Measurements from ENCODE around the gene TNFRSF4.

The TNFRSF4 gene

DNA sequence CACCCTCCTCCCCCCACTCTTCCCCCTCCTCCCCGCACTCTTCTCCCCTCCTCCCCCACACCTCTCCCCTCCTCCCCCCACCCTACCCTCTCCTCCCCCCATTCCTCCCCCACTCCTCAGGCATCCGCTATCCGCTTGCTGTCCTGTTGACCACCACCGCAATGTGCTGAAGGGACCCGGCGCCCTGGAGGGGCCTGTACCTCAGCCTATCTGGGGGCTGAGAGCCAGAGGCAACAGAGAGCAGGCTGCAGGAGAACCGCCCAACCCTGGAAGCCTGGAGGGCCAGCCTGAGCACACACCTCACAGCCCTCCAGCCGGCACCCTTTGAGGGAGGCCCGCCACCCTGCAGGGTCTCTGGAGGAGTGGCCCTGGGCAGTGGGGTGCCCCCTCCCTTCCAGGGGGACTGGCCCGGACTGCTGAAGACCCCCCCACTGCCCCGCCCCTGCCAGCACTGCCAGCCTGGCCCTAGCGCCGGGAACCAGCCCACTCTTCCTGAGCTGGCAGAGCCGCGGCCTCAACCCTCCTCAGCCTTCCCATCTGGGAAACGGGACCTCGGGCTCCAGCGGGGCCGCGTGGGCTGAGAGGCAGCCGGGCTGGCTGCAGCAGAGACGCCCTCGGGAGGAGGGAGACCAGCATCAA, 31.3 kb upstream of the TNFRSF4 start:
- DNase-seq (ENCODE audit: low read depth, low spot score), result no peak

DNA sequence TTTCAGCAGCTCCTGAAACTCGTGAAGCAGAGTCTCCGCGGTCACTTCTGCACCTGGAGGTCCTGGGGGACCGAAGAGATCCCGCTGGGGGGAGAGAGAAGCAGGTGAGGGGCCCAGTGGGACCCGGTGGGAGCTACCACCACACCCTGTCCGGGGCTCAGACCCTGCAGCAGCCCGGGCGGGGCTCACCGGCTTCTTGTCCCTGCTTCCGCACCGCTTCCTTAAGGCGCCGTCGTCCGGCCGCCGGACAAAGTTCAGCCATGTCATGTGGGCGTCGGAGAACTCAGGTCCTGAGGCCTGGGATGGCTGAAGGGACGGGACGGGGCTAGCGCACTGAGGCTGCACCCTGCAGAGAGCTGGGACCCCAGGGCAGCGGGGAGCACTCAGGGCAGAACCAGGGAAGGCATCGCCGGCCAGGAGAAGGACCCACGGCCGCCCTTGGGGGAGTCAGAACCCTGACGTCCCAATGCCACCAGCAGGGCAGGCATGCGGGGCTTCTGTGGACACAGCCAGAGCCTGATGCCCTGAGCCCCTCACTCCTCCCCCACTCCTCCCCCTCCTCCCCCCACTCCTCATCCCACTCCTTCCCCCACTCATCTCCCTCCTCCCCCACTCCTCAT, 30.3 kb upstream of the TNFRSF4 start:
- no peak for DNase-seq (ENCODE audit: low read depth, low spot score)

DNA sequence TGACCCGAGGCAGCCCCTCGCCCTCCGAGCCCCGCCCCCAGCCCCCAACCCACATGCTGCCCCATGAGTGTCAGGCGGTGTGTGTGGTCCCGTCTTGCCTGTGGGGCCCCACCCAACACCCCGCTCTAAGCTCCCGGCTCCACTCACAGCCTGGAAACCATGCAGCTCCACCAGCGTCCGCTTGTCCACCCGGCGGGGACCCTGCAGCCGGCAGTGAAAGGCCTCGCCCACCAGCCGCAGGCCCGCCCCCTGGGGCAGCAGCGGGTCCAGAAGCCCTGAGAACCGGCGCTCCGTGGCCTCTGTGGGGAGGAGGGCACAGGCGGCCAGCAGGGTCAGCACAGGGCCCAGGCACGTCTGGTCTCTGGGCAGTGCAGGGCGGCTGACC, 29.8 kb upstream of the TNFRSF4 start:
- no peak for DNase-seq (ENCODE audit: low read depth, low spot score)

DNA sequence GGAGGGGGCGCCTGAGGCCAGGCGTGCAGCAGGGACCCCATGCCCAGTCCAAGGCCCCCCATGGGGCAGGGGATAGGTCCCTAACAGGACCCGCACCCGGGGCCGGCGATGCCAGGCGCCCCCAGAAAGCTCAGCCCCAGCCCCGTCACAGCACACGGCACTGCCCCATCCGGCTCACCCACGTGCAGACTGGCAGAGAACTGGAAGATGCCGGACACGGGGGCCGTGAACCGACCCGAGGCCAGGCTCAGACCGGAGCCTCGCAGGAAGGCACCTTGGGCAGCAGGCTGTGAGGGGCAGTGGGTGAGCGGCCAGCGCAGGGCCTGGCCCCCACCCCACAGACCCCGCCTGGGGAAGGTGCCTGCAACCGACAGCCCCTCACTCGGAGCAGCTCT, 29.3 kb upstream of the TNFRSF4 start:
- DNase-seq (ENCODE audit: low read depth, low spot score), result no peak

DNA sequence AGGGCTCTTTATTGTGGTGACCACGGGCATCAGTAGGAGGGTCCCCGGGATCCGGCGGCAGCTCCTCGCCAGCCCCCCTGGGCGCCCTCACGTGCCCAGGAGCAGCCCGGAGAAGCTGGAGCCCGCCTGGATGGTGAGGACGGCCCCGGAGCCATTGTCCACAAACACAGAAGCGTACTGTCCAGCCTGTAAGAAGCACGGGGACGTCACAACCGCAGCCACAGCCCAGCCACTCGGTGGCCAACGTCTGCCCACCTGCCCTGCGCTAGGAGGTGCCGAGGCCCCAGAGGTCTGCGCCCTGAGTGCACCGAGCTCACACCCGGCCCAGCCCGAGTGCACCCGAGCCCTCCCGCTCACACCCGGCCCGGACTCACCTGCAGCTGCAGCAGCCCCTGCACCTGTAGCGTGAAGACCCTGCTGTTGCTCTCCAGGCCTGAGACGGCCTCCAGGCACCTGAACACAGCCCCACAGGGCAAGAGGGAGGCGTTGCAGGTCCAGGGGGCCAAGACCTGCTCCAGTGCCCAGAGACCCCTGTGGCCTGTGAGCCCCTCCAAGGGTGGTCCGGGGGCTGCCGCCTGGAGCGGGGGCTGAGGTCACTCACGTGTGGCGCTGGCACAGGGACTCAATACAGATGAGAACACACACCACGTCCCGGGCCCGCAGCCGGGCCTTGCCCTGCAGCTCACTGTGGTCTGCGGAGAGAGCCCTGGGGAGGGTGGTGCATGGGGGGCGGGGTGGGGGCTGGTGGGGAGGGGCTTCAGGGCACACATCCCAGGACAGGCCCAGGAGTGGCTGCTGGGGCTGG, 28.7 kb upstream of the TNFRSF4 start:
- no peak for DNase-seq (ENCODE audit: low read depth, low spot score)

DNA sequence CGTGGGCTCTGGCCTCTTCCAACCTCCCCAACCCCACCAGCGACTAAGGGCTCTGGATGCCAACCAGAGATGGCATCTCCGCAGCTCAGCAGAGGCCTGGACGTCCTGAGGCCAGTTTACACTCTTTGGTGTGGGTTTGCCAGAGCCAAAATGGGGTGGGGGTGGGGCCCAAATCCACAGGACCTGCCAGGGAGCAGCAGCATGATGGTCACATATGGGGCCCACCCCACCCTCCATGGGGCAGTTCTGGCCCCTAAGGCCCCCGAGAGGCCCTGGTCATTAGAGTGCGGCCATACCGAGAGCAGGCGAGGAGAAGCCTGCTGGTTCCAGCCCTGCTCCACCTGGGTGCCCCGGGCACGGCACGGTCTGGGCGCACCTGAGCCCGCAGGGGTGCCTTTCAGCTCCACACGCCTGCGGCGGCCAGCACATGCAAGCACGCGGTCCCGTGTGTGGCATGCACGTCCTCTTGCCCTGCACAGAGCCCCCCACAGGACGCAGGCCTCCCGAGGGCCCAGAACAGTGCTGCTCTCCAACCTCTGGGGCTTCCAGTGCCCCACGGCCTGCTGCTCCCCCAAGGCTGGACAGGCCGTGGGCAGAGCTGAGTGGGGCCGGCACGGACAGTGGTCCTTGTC, 27.8 kb upstream of the TNFRSF4 start:
- no peak for DNase-seq (ENCODE audit: low read depth, low spot score)

DNA sequence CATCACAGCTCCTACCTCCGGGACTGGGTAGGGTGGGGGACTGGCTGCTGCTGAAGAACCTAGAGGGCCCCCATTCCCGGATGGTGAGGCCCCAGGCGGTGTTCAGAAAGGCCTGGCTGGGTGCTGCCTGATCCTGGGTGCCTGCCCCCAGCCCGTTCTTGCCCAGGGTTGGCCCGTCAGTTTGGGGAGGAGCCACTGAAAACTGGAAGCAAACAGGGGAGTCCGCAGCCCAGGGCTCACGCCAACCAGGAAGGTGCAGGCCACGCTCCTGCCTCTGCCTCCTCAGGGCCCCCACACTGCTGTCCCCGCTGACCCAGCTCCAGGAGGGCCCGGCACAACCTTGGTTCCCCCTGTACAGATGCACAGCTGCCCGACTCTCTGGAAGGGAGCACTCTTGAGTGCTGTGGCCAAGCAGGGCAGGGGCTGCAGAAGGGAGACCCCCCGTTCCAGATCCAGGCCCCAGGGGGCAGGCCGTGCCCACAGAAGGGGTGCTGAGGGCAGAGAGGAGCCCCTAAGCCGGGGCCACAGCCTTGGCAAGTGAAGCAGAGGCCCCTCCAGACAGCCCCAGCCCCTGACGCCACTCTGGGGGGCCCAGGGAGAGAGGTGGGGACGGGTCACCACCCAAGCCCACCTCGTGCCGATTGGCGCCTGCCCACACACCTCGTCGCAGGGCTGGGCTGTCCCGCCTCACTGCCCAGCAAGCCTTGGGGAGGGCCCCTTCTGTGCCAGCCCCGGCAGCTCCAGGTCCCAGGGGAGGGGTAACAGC, 27.1 kb upstream of the TNFRSF4 start:
- no peak for DNase-seq (ENCODE audit: low read depth, low spot score)

DNA sequence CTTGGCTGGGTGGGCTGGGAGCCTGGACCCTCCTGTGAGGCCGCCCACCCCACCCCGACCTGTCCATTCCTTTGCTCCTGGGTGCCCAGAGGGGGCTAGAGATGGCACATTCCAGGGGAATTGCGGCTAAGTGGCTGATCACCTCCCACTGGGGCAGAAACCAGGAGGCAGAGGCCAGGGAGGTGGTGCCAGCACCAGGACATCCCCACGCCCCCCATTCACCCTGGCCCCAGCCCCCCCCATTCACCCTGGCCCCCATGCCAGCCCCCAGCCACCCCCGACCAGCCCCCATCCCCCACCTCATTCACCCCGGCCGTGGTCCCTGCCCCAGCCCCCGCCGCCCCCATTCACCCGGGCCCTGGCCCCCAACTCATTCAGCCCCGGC, 26.4 kb upstream of the TNFRSF4 start:
- DNase-seq (ENCODE audit: low read depth, low spot score), result no peak

DNA sequence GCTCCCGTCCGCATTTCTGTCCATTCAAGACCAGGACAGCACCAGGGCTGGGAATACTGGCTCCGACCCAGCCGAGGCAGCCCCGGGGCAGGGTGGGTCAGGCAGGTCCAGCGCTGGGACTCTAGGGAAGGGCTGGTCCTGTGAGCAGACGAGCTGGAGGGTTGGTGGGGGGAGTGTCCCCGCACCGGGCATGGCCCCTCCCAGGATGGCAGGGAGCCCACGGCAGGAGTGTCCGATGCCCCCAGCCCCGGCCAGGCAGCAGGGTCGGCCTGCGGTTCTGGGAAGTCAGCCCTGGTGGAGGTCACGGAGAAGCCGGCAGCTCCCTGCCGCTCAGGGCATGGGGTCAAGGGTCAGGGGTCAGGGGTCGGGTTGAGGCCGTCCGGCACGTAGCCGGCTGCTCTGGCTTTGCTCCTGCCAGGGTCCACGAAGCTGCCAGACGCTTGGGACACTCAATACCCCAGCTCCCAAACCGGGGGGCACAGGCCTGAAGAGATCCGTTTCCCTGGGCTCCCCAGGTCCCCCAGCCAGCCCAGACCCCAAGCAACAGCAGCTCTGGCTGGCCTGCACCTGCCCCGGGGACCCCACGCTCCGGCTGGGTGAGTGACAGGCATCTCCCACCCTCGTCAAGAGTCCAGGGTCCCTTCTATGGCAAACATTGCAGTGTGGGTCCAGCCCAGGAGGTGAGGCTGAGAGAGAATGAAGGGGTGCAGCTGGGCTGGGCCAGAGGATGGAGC, 25.8 kb upstream of the TNFRSF4 start:
- no peak for DNase-seq (ENCODE audit: low read depth, low spot score)

DNA sequence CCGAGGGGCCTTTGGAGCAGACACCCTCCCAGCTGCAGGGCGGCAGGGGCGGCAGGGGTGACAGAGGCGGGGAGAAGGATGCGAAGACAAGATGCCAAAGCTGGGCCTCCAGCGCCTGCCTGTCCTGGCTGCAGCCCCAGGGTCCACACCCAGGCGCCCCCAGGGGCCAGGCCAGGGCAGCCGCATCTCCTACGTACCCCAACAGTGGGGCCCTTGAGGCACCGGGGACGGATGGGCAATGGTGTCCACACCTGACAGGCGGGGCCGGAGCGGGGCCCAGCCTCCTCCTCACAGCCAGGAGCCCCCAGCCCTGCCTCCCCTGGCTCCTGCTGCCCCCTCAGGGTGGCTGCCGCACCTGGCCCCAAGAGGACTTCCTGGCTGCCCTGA, 25.3 kb upstream of the TNFRSF4 start:
- no peak for DNase-seq (ENCODE audit: low read depth, low spot score)

DNA sequence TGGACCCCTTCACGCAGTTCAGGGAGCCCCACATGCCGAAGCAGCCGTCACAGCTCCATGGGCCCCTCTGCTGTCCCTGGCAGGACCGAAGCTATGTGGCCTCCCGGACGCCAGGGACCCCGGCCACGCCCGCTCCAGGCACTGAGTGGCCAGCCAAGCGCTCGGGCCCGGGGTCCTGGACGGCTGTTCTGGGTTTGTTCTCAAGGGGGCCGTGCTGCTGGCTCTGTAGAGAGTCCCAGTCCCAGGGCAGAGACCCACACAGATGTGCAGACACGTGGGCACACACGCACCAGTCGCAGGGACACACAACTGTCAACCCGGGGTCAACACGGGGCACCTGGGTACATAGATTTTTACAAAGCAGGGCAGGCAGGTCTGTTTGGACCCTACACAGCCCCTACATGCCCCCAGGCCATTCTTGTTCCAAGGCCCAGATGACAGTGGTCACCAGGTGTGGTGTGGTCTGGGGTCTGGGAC, 24.8 kb upstream of the TNFRSF4 start:
- DNase-seq (ENCODE audit: low read depth, low spot score), result no peak

DNA sequence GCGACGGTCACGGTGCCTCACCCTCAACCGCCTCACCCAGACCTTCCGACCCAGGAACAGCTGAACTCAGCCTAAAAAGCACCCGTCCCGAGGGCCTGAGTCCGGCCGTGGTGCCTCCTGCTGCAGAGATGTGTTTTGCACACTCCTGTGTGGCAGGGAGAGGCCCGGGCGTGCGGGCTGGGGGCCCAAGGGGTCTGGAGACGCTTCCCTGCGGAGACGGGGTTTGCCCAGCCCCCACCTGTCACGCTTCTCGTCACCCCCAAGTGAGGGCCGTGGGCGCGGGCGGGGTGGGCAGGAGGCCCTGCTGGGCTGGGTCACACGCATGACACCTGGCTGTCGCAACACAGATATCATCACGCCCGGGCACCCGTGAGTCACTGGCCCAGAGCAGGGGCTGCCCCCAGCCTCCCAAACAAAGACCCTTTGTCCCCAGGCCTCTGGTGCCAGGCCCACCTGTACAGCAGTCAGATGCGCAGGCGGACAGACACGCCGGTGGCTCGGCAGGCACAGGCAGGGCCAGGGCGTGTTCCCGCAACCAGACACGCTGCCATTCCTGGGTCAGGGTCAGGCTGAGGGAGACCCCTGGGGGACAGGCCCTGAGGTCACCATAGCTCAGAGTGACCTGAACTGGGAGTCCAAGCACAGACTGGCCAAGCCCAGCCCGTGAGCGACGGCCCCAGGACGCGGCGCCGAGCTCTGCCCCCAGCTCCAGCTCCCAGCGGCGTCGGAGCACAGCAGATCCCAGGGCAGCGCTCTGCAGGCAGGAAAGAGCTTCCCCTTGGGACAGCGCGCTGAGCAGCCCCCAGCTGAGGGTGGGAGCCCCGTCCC, 24.1 kb upstream of the TNFRSF4 start:
- DNase-seq (ENCODE audit: low read depth, low spot score), result no peak

DNA sequence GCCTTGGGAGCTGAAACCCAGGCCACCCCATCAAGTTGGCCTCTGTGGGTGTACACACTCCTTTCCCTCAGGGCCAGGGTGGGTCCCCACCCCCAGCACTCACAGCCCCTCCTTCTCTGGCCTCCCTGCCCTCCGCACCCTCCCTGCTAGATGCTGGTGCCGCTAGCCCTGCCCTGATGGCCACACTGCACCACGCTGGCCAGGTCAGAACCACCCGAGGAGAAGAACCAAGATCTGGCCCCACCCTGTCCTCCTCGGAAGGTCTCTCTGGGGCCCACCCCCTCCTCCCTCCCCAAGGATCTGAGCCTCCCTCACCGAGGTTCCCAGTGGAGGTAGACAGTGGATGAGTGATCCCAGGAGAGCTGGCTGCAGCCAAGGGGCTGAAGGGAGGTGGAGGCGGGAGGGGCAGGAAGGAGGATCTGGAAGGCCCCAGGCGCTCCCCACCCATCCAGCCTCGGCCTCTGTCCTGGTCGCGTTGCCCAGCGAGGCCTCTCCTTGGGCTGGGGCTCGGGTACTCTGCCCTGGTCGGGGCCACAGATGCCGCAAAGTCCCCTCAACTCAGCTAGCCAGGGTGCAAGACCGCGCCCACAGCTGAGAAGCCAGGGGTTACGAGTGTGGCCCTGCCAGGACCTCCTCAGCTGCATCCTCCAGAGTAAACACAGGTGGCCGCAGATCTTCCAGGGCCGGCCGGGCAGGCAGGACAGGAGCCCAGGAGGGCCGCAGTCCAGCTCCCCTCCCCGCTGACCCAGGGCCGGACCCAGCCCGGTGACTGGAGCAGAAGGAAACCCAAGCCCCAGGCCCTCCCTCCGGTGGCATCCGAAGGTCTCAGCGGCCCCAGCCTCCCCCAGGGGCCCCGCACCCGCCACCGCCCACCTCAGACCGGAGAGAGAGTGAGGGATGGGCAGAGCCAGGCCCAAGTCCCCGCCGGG, 23.3 kb upstream of the TNFRSF4 start:
- no peak for DNase-seq (ENCODE audit: low read depth, low spot score)

DNA sequence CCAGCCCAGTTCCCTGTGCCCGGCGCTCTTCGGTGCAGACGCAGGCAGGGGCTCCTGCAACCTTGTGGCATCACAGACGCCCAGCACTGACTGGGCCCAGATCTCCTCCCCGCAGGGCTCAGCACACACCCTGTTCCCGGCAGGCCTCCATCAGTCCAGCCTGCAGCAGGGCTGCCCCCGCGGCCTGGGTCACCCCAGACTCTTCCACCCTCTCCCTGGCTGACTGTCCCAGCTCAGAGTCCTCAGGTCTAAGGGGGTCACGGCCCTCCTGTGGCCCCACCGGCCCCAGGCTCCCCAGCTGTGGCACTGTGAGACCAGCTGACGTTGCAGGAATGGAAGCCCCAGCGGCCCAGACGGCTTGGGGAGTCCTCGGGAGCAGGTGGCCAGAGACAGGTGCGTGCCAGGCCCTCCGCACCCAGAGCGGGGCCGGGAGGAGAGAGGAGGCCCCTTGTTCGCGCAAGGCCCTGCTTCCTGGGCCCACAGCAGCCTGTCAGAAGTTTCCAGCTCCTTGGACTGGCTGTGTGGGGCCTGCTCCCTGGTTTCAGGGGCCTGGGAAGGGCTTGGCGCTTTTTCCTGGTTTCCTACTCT, 22.3 kb upstream of the TNFRSF4 start:
- no peak for DNase-seq (ENCODE audit: low read depth, low spot score)

DNA sequence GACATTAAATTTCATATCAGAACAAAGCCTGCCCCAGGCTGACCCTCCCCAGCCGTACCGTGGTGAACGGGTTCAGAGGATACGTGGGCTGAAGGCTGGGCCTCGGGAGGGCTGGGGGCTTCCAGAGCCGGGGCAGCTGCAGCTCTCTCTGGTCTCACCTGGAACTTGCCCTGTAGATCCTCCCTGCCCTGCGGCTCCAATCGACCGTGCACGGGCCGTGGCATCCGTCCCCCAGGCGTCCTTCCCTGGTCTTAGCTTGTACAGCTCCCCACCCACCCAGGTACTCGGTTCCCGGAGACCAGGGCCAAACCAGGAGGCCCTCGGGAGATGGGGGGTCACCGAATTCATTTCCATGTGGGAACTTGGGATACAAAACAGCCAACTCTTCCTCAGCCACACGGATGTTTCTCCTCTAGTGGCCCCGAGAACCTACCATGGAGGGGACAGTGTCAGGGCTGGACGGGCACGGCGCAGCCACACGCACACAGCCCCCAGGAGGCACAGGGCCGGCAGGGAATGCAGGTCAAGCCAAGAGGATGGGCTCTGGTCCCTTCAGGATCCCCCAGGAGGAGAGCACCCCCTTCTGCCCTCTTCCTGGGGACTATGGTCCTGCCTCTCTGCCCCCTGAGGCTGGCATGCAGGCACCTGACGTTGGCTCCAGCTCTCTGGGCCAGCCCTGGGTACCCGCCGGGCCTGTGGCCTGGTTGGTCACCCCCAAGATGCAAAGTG, 21.2 kb upstream of the TNFRSF4 start:
- no peak for DNase-seq (ENCODE audit: low read depth, low spot score)

DNA sequence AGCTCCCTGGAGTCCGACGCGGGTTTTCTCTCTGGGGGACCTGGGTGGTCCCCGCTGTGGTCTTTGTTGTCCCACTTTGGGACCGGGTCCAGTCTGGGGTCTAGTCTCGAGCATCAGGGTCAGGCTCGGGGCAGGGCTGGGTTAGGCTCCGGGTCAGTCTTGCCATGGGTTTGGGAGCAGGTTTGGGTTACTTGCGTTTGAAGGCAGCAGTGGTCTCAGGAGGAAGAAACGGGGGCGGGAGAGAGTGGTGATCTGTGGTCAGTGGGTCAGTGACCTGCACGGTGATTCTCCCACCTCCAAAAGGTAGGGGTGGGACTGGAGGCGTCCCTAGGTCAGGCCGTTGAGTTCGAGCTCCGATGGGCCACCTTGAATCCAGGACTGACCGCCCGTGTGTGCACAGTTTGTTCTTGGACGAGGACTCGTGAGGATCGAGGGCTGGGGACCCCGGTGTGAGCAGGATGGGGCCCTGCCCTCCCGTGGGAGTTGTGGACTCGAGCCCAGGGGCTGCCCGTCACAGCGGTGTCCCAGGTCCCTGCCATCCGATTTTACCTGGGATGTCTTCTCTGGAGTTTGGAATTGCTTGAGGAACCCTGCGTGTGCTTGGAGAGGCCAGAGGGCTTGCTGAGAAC, 20.3 kb upstream of the TNFRSF4 start:
- DNase-seq (ENCODE audit: low read depth, low spot score), result no peak

DNA sequence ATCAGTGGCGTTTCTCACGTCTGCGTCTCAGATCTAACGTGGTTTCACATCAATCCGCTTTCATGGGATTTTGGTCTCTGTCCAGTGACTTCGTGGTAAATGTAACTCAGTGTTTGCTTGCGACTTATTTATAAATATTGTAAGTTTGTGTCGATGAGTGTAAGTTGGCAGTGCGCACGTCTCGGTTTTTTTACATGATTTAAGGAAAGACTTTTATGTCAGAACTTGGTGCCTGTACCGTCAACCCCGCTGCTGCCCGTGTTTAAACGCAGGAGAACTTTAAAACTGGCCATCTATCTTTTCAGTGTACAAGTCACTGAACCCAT, 19.6 kb upstream of the TNFRSF4 start:
- DNase-seq (ENCODE audit: low read depth, low spot score), result no peak
